NCI-H2196 treated with DMSO at 0.1 percent for 48 hours (cell line): ENCODE results near the gene TTC34.

Source experiments
- DNase-seq: peaks from one replicate; lab custom pipeline; 2025; ENCODE audit not compliant: unreplicated experiment; lab: John Stamatoyannopoulos, UW

The TTC34 gene

GRCh38 chr1:2594001-2594640 is 207.4 kb downstream of the TTC34 start:
- DNase-seq = peak; percentile 24

- DNase-seq = no peak
Measured at GRCh38 chr1:2593251-2593878, 208.1 kb downstream of the TTC34 start.

GRCh38 chr1:2592672-2593071 is 208.8 kb downstream of the TTC34 start:
- no peak for DNase-seq

DNA sequence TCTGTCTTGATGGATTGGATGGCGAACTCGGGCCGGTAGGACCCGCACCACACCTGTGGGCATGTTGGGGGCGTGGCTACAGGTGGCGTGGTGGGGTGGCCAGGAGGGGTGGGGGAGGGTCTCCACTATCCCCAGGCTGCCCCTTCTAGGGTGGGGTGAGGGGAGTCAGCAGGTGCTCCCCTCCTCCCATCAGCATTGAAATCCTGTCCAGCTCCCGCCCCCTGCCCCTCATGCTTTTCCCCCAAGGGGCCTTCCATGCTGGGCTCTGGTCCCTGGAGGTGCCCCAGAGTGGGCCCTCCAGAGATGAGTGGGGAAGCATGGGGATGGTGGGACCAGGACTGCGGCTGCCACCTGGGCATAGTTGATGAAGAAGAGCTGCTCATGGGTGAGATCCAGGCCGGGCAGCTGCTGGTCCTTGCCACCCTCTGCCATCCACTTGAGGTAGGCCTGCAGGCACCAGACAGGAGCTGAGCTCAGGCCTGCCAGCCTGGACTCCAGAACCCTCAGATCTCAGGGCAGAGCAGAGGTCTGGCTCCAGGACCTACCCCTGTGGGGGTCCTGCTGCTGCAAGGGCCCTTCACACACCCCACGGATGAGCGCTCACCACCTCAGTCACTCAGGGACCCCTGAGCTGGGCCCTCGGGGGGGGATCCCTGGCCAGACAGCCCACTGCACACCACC is 209.8 kb downstream of the TTC34 start:
- no peak for DNase-seq

DNA sequence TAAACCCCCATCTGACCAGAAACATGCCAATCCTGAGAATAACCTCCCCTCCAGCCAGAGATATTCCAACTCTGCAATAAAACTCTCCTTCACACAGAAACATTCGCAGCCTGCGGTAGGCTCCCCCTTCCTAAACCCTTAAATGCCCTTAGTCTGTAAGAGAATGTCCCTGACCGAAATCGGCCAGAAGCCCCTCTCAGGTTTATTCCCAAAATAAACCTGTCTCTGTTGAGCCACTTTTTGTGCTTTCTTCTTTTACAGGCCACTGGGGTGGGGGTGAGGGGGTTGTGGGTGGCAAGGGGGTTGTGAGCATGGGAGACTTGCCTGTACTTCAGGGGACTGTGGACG is 210.3 kb downstream of the TTC34 start:
- no peak for DNase-seq

GRCh38 chr1:2590233-2591141 is 211.0 kb downstream of the TTC34 start:
- no peak for DNase-seq

DNA sequence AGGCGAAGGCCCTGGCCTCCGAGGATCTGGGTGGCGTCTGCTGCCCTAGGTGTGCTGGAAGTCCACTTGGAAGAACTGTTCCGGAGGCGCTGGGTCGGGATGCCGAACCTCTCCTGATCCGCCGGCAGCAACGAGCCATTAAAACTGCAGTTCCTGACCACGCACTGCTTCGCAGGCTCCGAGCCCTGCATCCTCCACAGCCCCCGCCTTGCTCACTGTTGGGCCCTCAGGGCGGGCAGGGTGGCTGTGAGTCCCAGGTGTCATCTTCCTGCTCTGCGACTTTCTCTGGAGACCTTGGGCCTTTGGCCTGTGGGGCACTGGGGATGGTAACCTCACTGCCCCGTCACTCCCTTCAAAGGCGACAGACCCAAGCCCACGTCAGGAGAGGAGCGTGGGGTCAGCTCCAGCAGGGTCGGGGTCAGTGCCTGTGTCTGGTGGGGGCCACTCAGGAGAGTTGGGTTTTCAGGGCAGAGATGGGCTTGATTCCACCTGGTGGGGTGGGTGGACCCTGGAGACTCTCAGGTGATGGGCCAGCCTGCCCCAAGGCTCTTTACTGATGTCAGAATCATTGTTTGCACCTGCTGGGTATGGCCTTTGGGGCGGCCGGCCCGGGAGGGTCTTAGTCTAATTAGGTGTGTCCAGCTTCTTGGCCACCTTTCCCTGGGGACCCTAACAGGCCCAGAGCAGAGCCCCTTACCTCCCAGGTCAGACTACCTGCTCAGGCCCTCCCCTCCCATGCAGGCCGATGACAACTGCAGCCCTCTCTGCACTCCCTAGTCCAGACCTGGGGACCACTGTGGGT is 211.9 kb downstream of the TTC34 start:
- DNase-seq = no peak

DNA sequence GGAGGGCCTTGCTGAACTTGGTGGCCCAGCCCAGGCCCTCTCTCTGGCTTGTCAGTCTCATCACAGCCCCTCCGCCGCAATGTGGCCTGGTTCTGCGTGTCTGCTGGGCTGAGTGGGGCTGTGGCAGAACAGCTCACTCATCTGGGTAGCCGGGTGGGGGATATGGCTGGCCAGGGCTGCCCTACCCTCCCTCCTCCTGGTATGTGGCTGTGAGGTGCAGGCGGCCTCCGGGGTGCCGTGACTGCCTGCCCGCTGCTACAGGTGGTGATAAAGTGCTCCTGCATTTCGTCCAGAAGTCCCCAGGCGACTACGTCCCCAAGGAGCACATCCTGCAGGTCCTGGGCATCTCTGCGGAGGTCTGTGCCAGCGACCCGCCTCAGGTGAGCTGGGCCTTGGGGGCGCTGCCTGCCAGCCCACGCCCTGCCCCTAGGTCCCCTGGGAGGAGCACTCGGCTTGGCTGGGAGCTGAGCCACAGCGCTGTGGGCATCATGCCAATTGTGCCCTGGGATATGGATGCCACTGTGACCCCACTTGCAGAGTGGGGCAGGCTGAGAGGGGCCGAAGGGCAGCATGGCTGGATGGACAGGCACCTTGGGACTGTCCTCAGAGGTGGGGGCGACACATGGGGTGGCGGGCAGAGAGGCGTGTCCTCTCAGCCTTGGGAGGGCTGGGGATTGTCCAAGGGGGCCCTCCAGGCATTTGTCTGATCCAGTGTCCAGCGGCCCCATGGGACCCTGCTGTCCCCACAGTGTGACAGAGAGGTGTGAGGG is 212.6 kb downstream of the TTC34 start:
- DNase-seq = no peak

DNA sequence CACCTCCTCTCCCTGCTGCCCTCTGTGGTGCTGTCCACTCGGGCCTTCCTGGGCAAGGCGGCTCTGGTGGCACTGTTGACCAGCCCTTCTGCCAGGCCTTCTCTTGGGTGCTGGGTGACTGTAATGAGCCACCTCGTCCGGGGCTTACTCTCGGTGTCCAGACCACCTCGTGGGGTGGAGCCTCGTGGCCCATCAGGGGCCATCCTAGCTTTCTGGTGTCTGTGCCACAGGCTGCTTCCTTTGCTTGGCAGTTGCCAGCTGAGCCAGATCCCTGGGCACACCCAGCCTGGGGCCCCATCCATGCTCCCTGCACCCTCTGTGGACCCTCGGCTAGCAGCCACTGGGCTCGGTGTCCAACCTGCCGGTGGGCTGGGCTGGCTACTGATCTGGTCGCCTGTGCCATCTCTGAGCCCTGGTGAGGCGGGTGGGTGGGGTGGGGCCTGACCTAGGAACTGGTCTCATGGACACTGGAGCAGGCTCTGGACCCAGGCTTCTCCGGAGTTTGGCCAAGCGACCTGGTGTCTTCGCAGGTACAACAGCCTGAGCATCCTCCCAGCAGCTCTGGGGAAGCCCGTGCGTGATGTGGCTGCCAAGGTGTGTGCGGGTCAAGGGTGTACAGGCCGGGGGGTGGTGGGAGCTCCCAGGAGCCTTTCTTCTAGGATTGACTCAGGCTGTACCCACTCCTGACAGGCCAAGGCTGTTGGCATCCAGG is 213.5 kb downstream of the TTC34 start:
- DNase-seq = no peak

DNA sequence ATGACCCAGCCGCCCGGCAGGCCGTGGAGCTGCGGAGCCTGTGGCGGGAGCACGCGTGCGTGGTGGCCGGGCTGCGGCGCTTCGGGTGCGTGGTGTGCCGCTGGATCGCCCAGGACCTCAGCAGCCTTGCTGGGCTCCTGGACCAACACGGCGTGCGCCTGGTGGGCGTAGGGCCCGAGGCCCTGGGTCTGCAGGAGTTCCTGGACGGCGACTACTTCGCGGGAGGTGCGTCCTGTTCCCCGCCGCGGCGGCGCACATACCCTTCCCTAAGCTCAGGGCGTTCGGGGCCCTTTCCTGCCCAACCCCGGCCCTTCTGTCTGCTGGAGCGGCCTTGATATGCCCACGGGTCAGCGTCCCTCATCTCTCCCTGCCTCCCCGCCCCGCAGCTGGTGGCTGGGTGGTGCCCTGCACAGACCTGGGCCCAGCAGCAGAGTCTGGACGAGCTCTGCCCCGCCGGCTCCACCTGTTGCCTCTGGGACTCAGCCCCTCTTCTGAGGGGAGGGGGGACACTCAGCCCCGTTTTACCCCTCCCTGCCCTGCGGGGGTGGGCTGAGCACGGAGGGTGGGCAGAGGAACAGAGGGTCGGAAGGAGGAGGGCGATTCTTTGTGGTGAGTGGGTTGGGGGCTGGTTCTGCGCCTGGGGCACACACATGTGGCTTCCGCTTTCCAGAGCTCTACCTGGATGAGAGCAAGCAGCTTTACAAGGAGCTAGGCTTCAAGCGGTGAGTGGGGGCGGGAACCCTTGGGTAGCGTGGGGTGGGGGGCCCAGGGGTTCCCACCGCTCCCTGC is 214.2 kb downstream of the TTC34 start:
- DNase-seq = no peak

GRCh38 chr1:2586154-2587070 is 215.1 kb downstream of the TTC34 start, which contains the start of gene PRXL2B:
Gene PRXL2B, plus strand, starts transcription at chr1:2586777. Its CDS starts 109 bp downstream, at chr1:2586886.
- peak; percentile 95 for DNase-seq
